ENCODE results near the gene PSMD8. TPM values are rescaled to one million over a fixed set of nuclear protein-coding genes. Genes with fewer than 3 reads are reported as not detected.

The PSMD8 gene
- total RNA-seq, 1 donor from 2014 or later: 131 TPM

DNA sequence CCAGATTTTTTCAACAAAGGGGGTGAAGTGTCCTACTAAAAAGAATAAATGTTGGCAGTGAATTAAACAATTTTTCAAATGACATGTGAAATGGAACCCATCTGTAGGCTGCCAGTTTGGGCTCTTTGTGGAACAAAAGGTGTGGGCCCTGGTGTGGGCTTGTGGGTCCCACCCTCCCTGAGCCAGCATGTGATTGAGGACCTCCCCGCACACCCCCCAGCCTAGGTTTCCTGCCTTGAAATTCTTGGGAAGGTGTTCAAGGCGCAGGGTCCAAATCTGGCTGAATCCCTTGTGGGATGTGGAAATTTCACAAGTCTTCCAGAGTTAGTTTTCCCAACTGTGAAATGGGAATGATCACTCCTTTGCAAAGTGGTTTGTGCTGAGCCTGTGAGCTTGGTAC is 9.4 kb downstream of the PSMD8 start:
- H3K4me1 Mint-ChIP-seq: peaks cover 8% of the 10 kb centered on the region
- H3K27me3 Mint-ChIP-seq (ENCODE audit: low read depth): peaks cover 10% of the 10 kb centered on the region
- no peak overlapping the region for H3K27ac Mint-ChIP-seq
- no peak for DNase-seq (ENCODE audit: low spot score in 2 of 2, unreplicated experiment in 2 of 2)
- H3K4me3 Mint-ChIP-seq: no peak overlapping the region
- TF ChIP-seq, protein P1, sequence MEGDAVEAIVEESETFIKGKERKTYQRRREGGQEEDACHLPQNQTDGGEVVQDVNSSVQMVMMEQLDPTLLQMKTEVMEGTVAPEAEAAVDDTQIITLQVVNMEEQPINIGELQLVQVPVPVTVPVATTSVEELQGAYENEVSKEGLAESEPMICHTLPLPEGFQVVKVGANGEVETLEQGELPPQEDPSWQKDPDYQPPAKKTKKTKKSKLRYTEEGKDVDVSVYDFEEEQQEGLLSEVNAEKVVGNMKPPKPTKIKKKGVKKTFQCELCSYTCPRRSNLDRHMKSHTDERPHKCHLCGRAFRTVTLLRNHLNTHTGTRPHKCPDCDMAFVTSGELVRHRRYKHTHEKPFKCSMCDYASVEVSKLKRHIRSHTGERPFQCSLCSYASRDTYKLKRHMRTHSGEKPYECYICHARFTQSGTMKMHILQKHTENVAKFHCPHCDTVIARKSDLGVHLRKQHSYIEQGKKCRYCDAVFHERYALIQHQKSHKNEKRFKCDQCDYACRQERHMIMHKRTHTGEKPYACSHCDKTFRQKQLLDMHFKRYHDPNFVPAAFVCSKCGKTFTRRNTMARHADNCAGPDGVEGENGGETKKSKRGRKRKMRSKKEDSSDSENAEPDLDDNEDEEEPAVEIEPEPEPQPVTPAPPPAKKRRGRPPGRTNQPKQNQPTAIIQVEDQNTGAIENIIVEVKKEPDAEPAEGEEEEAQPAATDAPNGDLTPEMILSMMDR (IDR thresholded peaks at IDR 0.05; ENCODE audit: unreplicated experiment): no peak
- H3K9me3 Mint-ChIP-seq: no peaks in the 10 kb centered on the region
- H3K36me3 Mint-ChIP-seq: peaks cover 33% of the 10 kb centered on the region

DNA sequence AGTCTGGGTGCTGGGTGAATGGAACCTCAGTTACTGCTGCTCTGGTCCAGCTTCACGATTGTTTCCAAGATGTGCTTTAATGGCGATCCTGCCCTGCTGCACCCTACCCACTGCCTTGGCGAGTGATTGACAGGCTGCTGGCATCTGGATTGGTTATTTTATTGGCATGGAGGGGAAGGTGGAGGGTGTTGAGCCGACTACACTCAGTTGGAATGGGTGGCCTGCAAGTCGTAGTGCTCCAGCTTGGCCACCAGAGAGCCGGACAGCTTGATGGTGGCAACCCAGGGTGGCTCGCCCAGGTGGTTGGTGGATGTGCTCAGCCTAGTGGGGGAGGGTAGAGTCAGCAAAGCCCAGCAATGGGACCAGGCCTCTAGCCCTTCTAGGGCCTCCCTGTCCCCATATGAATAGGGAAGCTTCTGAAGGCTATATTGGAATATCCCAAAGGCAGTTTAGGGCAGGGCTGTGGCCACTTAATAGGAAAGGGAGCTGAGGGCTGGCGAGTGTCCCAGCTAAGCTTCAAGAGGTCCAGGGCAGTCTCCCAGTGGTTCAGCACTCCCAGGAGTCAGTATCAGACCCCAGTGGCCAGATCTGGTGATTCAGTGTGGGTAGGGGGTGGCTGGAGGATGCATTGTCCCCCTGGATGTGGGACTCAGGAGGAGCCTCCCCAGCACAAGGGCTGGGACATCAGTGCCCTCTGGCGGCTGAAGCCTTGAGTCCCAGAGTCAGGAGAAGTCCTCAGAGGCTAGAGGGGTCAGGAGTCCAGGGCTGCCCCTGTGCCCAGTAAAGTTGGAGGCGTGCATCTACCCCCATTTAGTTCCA is 10.0 kb downstream of the PSMD8 start:
- Mint-ChIP-seq H3K4me3 (no peak overlapping the region), H3K27ac (peak overlapping the region; percentile 12), H3K9me3 (no peaks in the 10 kb centered on the region), H3K4me1 (peaks cover 10% of the 10 kb centered on the region), H3K27me3 (ENCODE audit: low read depth) (peaks cover 11% of the 10 kb centered on the region), H3K36me3 (peaks cover 31% of the 10 kb centered on the region)
- TF ChIP-seq, protein P1 (IDR thresholded peaks at IDR 0.05; ENCODE audit: unreplicated experiment): no peak
- no peak for DNase-seq (ENCODE audit: low spot score in 2 of 2, unreplicated experiment in 2 of 2)

DNA sequence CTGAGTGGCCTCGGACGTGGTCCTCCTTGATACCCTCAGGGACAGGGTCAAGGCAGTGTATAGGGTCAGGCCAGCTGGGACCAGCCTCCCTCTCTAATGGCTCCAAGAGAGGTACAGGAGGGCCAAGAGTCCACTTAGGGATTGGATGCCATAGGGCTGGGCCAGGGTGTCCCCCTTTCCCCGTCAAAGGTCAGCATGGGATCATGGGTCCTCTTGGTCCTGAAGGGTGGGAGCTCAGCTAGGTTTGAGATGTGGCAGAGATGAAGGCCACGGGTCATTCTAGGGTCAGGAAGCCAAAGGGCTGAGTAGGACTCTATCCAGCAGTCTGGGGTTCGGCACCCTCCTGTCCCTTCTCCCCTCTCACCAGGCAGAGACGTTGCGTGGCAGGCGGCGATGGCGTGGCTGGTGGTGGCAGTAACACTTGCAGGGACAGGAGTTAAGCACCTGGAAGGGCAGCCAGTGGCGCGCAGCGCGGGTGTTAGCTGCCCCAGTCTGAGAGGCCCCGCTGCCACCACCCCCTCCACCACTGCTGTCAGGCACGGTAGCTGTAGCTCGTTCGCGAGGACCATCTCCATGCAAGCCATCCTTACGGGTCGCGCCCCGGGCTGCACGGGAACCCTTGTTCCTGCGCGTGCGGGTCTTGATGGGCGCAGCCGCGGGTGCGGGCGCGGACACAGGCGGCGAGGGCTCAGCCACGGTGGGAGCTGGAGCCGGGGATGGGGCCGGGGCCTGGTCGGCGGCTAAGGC is 10.9 kb downstream of the PSMD8 start:
- TF ChIP-seq, protein P1 (IDR thresholded peaks at IDR 0.05; ENCODE audit: unreplicated experiment): no peak
- H3K27ac Mint-ChIP-seq: no peak overlapping the region
- H3K4me3 Mint-ChIP-seq: no peak overlapping the region
- peaks cover 27% of the 10 kb centered on the region for H3K36me3 Mint-ChIP-seq
- peaks cover 15% of the 10 kb centered on the region for H3K27me3 Mint-ChIP-seq (ENCODE audit: low read depth)
- DNase-seq (ENCODE audit: low spot score in 2 of 2, unreplicated experiment in 2 of 2): no peak
- H3K9me3 Mint-ChIP-seq: no peaks in the 10 kb centered on the region
- H3K4me1 Mint-ChIP-seq: peaks cover 14% of the 10 kb centered on the region

DNA sequence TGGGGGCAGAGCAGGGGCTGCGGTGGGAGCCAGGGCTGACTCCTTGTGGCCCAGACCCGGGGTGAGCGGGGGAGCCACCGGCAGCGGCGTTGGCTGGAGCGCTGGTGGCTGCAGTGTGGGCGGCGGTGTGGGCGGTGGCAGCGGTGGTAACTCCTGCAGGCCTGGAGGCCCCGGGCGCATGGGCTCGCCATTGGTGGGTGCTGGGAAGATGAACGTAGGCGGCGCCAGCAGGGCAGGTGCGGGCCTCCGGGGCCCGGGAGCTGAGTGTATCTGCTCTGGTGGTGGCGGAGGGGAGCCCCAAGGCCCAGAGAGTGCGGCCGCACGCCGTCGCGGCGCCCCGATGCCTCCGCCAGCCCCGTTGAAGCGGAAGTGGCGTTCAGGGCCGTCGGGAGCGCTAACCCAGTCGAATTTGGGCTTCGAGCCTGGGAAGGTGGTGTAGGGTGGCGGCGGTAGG is 11.5 kb downstream of the PSMD8 start:
- no peaks in the 10 kb centered on the region for H3K9me3 Mint-ChIP-seq
- H3K4me1 Mint-ChIP-seq: peaks cover 14% of the 10 kb centered on the region
- H3K27ac Mint-ChIP-seq: no peak overlapping the region
- H3K27me3 Mint-ChIP-seq (ENCODE audit: low read depth): peaks cover 17% of the 10 kb centered on the region
- TF ChIP-seq, protein P1 (IDR thresholded peaks at IDR 0.05; ENCODE audit: unreplicated experiment): no peak
- H3K4me3 Mint-ChIP-seq: no peak overlapping the region
- H3K36me3 Mint-ChIP-seq: peaks cover 26% of the 10 kb centered on the region
- DNase-seq (ENCODE audit: low spot score in 2 of 2, unreplicated experiment in 2 of 2): no peak

DNA sequence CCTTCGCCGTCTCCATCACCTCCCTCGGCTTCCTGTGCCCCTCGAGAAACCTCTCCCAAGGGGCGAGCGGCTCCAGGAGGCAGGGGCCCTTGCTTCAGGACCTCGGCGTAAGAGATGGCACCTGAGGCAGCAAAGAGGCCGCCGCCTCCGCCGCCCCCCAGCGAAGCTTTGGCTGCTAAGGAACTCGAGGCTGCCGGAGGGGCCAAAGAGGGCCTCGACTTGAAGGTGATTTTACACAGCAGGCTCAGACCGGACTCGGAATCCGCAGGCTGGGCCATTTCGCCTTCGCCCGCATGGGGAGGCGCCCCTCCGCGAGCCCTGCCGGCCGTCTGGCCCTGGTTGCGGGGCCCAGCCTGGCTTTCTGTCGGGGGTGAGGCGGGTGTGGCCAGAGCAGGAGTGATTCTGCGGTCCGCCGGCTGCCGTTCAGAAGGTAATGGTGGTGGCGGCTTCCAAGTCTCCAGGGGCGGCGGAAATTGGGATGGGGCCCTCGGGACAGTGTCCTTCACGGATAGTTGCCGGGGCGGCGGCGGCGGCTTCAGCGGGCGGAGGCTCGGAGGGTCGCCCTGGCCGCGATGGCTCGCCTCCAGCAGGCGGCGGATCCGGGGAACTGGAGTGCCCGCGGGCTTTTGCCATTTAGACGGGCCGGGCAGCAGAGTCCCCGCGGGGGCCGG is 12.1 kb downstream of the PSMD8 start:
- Mint-ChIP-seq H3K4me1 (peaks cover 14% of the 10 kb centered on the region), H3K4me3 (no peak overlapping the region), H3K27me3 (ENCODE audit: low read depth) (peaks cover 20% of the 10 kb centered on the region), H3K9me3 (no peaks in the 10 kb centered on the region), H3K36me3 (peaks cover 23% of the 10 kb centered on the region), H3K27ac (no peak overlapping the region)
- TF ChIP-seq, protein P1 (IDR thresholded peaks at IDR 0.05; ENCODE audit: unreplicated experiment): no peak
- DNase-seq (ENCODE audit: low spot score in 2 of 2, unreplicated experiment in 2 of 2): no peak
